Naive B cell (primary cell): Measurements from ENCODE around the gene TMEM214. TPM values are rescaled to one million over a fixed set of nuclear protein-coding genes. Genes with fewer than 3 reads are reported as not detected.

Experiments
- ATAC-seq, 2 donors: fragments of 150-1000 bp; cut with Tn5 transposase; 2 replicates each; pipeline ENCODE4 v1.10.0; 2021; ENCODE audit warnings: low read depth in 2 of 2, mild to moderate bottlenecking in 2 of 2, moderate library complexity in 2 of 2
- DNase-seq: peaks from one replicate; pipeline ENCODE4 v3.0.0; 2022
- H3K27ac Mint-ChIP-seq, 6 donors: one replicate each; pipeline ENCODE4 v1.8.0; 2020 to 2022; ENCODE audit warnings: mild to moderate bottlenecking in 6 of 6, mixed read lengths in 6 of 6, moderate library complexity in 5 of 6, inconsistent platforms in 2 of 6
- H3K27me3 Mint-ChIP-seq, 3 donors: one replicate each; pipeline ENCODE4 v1.8.0; 2021 to 2022; ENCODE audit warnings: mixed read lengths in 3 of 3, mild to moderate bottlenecking in 1 of 3
- H3K36me3 Mint-ChIP-seq, 2 donors: one replicate each; pipeline ENCODE4 v1.8.0; 2020 to 2022; ENCODE audit warnings: mixed read lengths in 2 of 2, inconsistent platforms in 1 of 2, mild to moderate bottlenecking in 1 of 2
- H3K4me1 Mint-ChIP-seq, 3 donors: one replicate each; pipeline ENCODE4 v1.8.0; 2020 to 2022; ENCODE audit warnings: mixed read lengths in 3 of 3, inconsistent platforms in 1 of 3, mild to moderate bottlenecking in 1 of 3, moderate library complexity in 1 of 3
- H3K4me3 Mint-ChIP-seq, 8 donors: one replicate each; pipeline ENCODE4 v1.8.0; 2020 to 2022; ENCODE audit warnings: mild to moderate bottlenecking in 8 of 8, mixed read lengths in 8 of 8, moderate library complexity in 8 of 8, inconsistent platforms in 2 of 8
- H3K9me3 Mint-ChIP-seq, 7 donors: one replicate each; pipeline ENCODE4 v1.8.0; 2020 to 2022; ENCODE audit warnings: mixed read lengths in 7 of 7, mild to moderate bottlenecking in 5 of 7, inconsistent platforms in 2 of 7, moderate library complexity in 1 of 7
- polyA plus RNA-seq, 6 donors: library from polyadenylated mRNA; unstranded; fragments of 300-500 nt; fragmentation: Illumina TruSeq; gene quantifications; one replicate each; pipeline ENCODE4 v1.2.3, GENCODE V29; 2021; ENCODE audit warnings: low read depth in 6 of 6

TMEM214 gene
- polyA plus RNA-seq, 6 donors from 2014 or later, result 16.6 to 32.9 (median 24.6) TPM

DNA sequence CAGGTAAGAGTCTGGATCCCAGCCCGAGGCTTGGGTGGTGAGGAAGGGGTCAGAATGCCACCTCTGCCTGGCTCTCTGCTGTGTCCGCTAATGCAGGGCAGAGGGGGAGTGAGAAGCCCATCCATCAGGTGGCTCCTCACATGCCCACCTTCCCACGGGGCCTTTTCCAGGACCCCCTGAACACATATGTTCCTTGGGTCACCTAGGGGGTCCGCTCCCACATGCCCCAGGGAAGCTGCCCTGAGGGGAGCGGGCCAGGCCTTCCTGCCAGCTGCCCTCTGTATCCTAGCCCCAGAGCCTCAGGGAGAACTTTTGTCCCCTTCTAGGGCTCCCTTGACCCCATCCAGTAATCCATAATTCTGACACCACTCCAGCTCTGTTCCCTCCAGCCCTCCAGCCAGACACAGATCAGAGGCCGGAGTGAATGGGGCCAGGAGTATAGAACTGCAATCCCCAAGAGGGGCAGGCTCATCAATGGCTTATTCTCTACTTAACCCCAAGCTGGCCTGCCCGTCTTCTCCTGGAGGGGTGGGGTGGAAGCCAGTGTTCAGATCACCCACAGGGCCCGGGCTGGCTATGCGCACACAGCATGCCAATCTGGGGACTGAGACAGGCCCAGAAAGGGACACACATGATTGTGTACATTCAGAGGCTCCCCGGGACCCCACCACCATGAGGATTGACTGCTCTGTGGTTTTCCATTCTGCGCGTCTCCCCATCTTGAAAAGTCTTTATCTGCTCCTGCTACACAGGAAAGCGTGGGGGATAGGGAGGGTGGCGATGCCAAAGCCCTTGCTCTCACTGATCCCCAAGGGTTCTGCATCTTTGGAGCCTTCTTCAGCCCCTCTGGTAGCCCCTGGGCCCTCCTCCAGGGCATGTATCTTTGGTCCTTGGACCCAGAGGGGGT is 46.7 kb downstream of the TMEM214 start:
- H3K4me3 Mint-ChIP-seq, result peak overlapping the region in 1 of 8 donors; percentile 37
- H3K36me3 Mint-ChIP-seq, result no peaks in the 10 kb centered on the region
- H3K27me3 Mint-ChIP-seq, result peaks cover 0 to 12% (median 0%) of the 10 kb centered on the region in 3 donors
- peaks cover 40 to 54% (median 49%) of the 10 kb centered on the region in 3 donors for H3K4me1 Mint-ChIP-seq
- ATAC-seq, result no peak
- H3K9me3 Mint-ChIP-seq, result no peaks in the 10 kb centered on the region
- no peak for DNase-seq
- H3K27ac Mint-ChIP-seq, result no peak overlapping the region

DNA sequence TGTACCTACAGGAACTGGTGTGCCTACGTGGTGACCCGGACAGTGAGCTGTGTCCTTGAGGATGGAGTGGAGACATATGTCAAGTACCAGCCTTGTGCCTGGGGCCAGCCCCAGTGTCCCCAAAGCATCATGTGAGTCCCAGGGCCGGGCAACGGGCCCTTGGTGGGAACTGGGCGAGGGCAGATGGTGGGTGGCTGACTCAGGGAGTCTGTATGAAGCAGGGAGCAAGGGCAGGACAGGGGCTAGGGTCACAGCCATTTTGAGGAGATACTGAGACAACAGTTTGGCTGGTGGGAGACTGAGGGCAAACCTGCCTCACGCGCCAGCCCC is 47.3 kb downstream of the TMEM214 start:
- H3K27ac Mint-ChIP-seq, result peak overlapping the region in 3 of 6 donors; percentile 69 to 78 (median 72)

DNA sequence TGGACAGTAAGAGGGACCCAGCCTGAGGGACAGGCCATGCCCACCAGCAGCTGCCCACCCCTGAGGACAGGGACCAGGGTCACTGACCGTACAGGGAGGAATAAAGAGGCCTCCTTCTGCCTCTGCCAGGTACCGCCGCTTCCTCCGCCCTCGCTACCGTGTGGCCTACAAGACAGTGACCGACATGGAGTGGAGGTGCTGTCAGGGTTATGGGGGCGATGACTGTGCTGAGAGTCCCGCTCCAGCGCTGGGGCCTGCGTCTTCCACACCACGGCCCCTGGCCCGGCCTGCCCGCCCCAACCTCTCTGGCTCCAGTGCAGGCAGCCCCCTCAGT is 47.8 kb downstream of the TMEM214 start:
- no peak for DNase-seq
- peak overlapping the region in 3 of 8 donors; percentile 54 to 86 (median 83) for H3K4me3 Mint-ChIP-seq

More for the DNA sequence above, 47.3 kb downstream of the TMEM214 start:
- Mint-ChIP-seq H3K9me3 (no peaks in the 10 kb centered on the region), H3K27me3 (peaks cover 0 to 12% (median 0%) of the 10 kb centered on the region in 3 donors), H3K4me3 (peak overlapping the region in 2 of 8 donors; percentile 37 to 50), H3K4me1 (peaks cover 34 to 48% (median 42%) of the 10 kb centered on the region in 3 donors), H3K36me3 (no peaks in the 10 kb centered on the region)
- ATAC-seq (no peak), DNase-seq (no peak)

DNA sequence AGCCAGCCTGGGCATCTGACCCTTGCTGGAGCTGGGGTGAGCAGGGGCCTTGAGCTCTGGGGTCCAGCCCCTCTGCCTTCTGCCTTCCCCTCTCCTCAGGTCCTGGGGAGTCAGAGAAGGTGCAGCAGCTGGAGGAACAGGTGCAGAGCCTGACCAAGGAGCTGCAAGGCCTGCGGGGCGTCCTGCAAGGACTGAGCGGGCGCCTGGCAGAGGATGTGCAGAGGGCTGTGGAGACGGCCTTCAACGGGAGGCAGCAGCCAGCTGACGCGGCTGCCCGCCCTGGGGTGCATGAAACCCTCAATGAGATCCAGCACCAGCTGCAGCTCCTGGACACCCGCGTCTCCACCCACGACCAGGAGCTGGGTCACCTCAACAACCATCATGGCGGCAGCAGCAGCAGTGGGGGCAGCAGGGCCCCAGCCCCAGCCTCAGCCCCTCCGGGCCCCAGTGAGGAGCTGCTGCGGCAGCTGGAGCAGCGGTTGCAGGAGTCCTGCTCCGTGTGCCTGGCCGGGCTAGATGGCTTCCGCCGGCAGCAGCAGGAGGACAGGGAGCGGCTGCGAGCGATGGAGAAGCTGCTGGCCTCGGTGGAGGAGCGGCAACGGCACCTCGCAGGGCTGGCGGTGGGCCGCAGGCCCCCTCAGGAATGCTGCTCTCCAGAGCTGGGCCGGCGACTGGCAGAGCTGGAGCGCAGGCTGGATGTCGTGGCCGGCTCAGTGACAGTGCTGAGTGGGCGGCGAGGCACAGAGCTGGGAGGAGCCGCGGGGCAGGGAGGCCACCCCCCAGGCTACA is 49.4 kb downstream of the TMEM214 start:
- H3K27me3 Mint-ChIP-seq, result peaks cover 0 to 12% (median 0%) of the 10 kb centered on the region in 3 donors
- H3K9me3 Mint-ChIP-seq, result no peaks in the 10 kb centered on the region
- H3K27ac Mint-ChIP-seq, result peak overlapping the region in 2 of 6 donors; percentile 93 to 95
- DNase-seq, result no peak
- peaks cover 25 to 42% (median 33%) of the 10 kb centered on the region in 3 donors for H3K4me1 Mint-ChIP-seq
- ATAC-seq, result no peak
- peak overlapping the region in 3 of 8 donors; percentile 83 to 86 (median 84) for H3K4me3 Mint-ChIP-seq
- H3K36me3 Mint-ChIP-seq, result no peaks in the 10 kb centered on the region

More for the DNA sequence above, 47.8 kb downstream of the TMEM214 start:
- H3K27ac Mint-ChIP-seq, result peak overlapping the region in 2 of 6 donors; percentile 81 to 92
- ATAC-seq, result no peak
- H3K36me3 Mint-ChIP-seq, result no peaks in the 10 kb centered on the region
- no peaks in the 10 kb centered on the region for H3K9me3 Mint-ChIP-seq
- H3K27me3 Mint-ChIP-seq, result peaks cover 0 to 12% (median 0%) of the 10 kb centered on the region in 3 donors
- H3K4me1 Mint-ChIP-seq, result peaks cover 33 to 43% (median 38%) of the 10 kb centered on the region in 3 donors

DNA sequence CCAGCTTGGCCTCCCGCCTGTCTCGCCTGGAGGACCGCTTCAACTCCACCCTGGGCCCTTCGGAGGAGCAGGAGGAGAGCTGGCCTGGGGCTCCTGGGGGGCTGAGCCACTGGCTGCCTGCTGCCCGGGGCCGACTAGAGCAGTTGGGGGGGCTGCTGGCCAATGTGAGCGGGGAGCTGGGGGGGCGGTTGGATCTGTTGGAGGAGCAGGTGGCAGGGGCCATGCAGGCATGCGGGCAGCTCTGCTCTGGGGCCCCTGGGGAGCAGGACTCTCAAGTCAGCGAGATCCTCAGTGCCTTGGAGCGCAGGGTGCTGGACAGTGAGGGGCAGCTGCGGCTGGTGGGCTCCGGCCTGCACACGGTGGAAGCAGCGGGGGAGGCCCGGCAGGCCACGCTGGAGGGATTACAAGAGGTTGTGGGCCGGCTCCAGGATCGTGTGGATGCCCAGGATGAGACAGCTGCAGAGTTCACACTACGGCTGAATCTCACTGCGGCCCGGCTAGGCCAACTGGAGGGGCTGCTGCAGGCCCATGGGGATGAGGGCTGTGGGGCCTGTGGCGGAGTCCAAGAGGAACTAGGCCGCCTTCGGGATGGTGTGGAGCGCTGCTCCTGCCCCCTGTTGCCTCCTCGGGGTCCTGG is 50.1 kb downstream of the TMEM214 start:
- ATAC-seq, result no peak
- Mint-ChIP-seq H3K27me3 (peaks cover 0 to 12% (median 0%) of the 10 kb centered on the region in 3 donors), H3K4me3 (peak overlapping the region in 1 of 8 donors; percentile 29), H3K36me3 (no peaks in the 10 kb centered on the region), H3K9me3 (no peaks in the 10 kb centered on the region), H3K27ac (no peak overlapping the region), H3K4me1 (peaks cover 21 to 37% (median 27%) of the 10 kb centered on the region in 3 donors)
- DNase-seq, result no peak

DNA sequence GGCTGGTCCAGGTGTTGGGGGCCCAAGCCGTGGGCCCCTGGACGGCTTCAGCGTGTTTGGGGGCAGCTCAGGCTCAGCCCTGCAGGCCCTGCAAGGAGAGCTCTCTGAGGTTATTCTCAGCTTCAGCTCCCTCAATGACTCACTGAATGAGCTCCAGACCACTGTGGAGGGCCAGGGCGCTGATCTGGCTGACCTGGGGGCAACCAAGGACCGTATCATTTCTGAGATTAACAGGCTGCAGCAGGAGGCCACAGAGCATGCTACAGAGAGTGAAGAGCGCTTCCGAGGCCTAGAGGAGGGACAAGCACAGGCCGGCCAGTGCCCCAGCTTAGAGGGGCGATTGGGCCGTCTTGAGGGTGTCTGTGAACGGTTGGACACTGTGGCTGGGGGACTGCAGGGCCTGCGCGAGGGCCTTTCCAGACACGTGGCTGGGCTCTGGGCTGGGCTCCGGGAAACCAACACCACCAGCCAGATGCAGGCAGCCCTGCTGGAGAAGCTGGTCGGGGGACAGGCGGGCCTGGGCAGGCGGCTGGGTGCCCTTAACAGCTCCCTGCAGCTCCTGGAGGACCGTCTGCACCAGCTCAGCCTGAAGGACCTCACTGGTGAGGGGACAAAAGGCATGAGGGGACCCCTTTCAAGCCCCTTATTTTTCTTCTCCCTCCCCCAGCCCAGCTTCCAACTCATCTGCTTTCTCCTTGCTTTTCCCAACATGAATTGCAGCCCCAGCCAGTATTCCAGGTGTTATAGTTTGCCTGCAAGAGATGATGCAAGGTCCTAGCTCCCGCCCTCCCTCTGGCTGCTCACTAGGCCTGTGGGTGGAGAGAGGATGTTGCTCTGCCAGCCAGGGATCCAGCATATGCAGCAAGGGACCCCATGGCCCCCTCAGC is 50.9 kb downstream of the TMEM214 start:
- Mint-ChIP-seq H3K36me3 (no peaks in the 10 kb centered on the region), H3K4me3 (peak overlapping the region in 2 of 8 donors; percentile 36 to 84), H3K4me1 (peaks cover 23 to 30% (median 23%) of the 10 kb centered on the region in 3 donors), H3K27ac (peak overlapping the region in 1 of 6 donors; percentile 67), H3K9me3 (no peaks in the 10 kb centered on the region), H3K27me3 (peaks cover 0 to 8% (median 0%) of the 10 kb centered on the region in 3 donors)
- DNase-seq (no peak), ATAC-seq (no peak)

DNA sequence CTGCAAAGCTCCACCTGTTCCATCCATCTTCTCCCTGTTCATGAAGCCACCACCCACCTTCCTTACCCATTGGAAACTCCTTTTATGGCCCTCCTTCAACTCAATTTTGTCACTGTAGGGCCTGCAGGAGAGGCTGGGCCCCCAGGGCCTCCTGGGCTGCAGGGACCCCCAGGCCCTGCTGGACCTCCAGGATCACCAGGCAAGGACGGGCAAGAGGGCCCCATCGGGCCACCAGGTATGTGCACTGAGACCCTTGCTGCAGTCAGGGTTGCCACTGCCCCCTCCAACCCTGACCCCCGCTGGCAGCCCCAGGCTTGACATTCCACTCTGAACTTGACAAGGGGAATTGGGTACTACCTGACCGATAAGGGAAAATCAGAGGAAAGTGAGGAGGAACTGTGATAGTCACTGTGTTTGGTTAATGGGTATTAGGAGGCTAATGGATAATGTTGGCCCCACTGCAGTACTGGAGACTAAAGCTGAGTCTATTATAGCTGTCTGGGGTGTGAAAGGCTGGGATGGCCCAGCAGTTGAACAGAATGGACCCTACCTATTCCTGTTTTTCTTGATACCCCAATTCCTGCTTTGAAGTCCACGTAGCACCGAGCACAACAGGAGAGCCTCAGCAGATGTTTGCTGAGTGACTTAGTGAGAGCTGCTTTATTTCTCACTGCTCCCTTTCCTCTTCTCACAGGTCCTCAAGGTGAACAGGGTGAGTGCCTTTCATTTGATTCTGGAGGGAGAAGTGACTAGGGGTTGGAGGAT is 51.7 kb downstream of the TMEM214 start:
- Mint-ChIP-seq H3K4me3 (peak overlapping the region in 7 of 8 donors; percentile 27 to 90 (median 81)), H3K4me1 (peaks cover 22 to 30% (median 23%) of the 10 kb centered on the region in 3 donors), H3K9me3 (no peaks in the 10 kb centered on the region), H3K27me3 (peaks cover 0 to 6% (median 0%) of the 10 kb centered on the region in 3 donors), H3K36me3 (no peaks in the 10 kb centered on the region), H3K27ac (no peak overlapping the region)
- no peak for ATAC-seq
- no peak for DNase-seq

DNA sequence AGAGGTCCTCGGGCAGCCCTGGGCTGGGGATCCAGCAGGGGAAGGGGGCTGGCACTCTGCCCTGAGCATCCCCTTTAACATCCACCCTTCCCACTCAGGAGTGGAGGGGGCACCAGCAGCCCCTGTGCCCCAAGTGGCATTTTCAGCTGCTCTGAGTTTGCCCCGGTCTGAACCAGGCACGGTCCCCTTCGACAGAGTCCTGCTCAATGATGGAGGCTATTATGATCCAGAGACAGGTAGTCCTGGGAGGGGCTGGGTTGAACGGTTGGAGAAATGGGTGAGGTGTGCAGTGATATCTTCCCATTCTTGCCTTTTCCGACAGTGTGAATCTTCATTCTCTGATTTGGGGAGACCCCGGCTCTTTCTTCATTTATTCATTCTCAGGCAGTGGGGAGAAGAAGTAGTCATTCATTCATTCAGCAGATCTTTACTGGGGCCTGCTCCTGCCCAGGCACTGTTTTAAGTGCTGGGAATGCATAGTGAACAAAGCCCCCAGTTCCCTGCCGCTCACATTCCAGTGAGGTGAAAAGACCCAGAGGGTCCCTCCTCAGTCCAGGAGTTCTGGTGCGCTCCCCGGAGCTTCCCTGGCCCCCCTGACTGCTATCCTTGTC is 52.4 kb downstream of the TMEM214 start:
- H3K9me3 Mint-ChIP-seq, result no peaks in the 10 kb centered on the region
- DNase-seq, result no peak
- peak overlapping the region; percentile 72 to 90 (median 82) for H3K4me3 Mint-ChIP-seq
- no peaks in the 10 kb centered on the region for H3K36me3 Mint-ChIP-seq
- H3K4me1 Mint-ChIP-seq, result peaks cover 19 to 25% (median 23%) of the 10 kb centered on the region in 3 donors
- no peak for ATAC-seq
- peak overlapping the region in 4 of 6 donors; percentile 39 to 73 (median 65) for H3K27ac Mint-ChIP-seq
- H3K27me3 Mint-ChIP-seq, result peaks cover 0 to under 1% (median 0%) of the 10 kb centered on the region in 3 donors

DNA sequence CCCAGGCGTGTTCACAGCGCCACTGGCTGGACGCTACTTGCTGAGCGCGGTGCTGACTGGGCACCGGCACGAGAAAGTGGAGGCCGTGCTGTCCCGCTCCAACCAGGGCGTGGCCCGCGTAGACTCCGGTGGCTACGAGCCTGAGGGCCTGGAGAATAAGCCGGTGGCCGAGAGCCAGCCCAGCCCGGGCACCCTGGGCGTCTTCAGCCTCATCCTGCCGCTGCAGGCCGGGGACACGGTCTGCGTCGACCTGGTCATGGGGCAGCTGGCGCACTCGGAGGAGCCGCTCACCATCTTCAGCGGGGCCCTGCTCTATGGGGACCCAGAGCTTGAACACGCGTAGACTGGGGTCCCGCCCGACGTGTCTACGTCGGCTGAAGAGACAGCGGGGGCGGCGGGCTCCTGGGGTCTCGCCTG is 52.9 kb downstream of the TMEM214 start:
- no peak for DNase-seq
- Mint-ChIP-seq H3K4me3 (peak overlapping the region; percentile 72 to 90 (median 82)), H3K27ac (peak overlapping the region in 4 of 6 donors; percentile 38 to 79 (median 56)), H3K4me1 (peaks cover 18 to 23% (median 21%) of the 10 kb centered on the region in 3 donors), H3K36me3 (no peaks in the 10 kb centered on the region), H3K9me3 (no peaks in the 10 kb centered on the region), H3K27me3 (no peaks in the 10 kb centered on the region)
- ATAC-seq, result no peak

DNA sequence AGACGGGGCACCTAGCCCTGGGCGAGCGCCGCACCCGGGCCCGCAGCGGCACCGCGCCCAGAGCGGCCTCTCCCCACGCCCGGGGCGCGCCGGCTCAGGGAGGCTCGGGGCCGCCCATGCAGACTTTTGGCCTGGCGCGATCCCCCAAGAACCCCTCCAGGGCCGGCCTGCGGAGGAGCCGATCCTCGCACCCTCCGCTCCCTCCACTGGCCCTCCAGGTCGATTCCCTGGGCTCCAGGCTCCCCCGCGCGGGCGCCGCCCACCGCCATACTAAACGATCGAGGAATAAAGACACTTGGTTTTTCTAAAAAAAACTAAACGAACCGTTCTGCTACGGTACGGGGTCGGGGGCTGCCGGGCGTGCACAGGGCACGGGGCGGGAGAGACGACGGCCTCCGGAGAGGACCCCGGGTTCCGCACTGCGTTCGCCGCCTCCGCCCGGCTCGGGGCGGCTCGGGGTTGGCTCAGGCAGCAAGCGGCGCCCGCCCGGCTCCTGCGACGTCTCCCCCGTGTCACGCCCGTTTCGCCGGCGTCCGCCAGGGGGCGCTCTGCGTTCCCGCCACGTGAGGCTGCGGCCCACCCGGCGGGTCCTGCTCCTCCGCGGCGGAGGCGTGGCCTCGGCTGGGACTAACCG is 53.4 kb downstream of the TMEM214 start:
- H3K27me3 Mint-ChIP-seq, result no peaks in the 10 kb centered on the region
- peak; percentile 99 for DNase-seq
- H3K27ac Mint-ChIP-seq, result peak overlapping the region; percentile 67 to 92 (median 84)
- no peaks in the 10 kb centered on the region for H3K36me3 Mint-ChIP-seq
- H3K4me1 Mint-ChIP-seq, result peaks cover 12 to 18% (median 16%) of the 10 kb centered on the region in 3 donors
- peak overlapping the region; percentile 81 to 92 (median 87) for H3K4me3 Mint-ChIP-seq
- ATAC-seq, result peak; percentile 91 to 92
- H3K9me3 Mint-ChIP-seq, result no peaks in the 10 kb centered on the region
